Endothelial cell of umbilical vein (primary cell): ENCODE data around the gene TFDP2.

ENCODE experiments used
- EZH2 ChIP-seq: IDR thresholded peaks from 2 replicates; pipeline ENCODE4 v1.6.1; 2012; ENCODE audit warnings: borderline replicate concordance, low read depth, mild to moderate bottlenecking, moderate library complexity, low read length, inconsistent platforms; ENCODE audit not compliant: severe bottlenecking
- GATA2 ChIP-seq: IDR thresholded peaks from 2 replicates; pipeline ENCODE4 v1.7.0; 2011; ENCODE audit warnings: low read depth, mild to moderate bottlenecking, moderate library complexity, mixed read lengths, low read length; ENCODE audit not compliant: insufficient read length, insufficient read depth
- JUN ChIP-seq: IDR thresholded peaks from 2 replicates; pipeline ENCODE4 v1.6.1; 2011; ENCODE audit warnings: borderline replicate concordance, low read depth; ENCODE audit not compliant: insufficient read length, insufficient read depth
- MYC ChIP-seq: IDR thresholded peaks from one replicate; pipeline ENCODE4 v1.6.1; 2011; ENCODE audit warnings: mild to moderate bottlenecking, low read depth, low read length
- POLR2A ChIP-seq: IDR thresholded peaks from 2 replicates; pipeline ENCODE4 v1.6.1; 2012; ENCODE audit warnings: low read depth, mild to moderate bottlenecking, control low read depth, low read length
- POLR2AphosphoS5 ChIP-seq: IDR thresholded peaks from 2 replicates; pipeline ENCODE4 v1.6.1; 2012; ENCODE audit warnings: low read depth, mild to moderate bottlenecking, control low read depth, low read length, moderate library complexity; ENCODE audit not compliant: insufficient read depth
- TF ChIP-seq, protein P1 (sequence below), 2 donors: IDR thresholded peaks; 1 replicate in 1 of 2; 2 replicates in 1 of 2; pipeline ENCODE4 v1.5.1; 2011; ENCODE audit warnings: low read length in 2 of 2, mild to moderate bottlenecking in 2 of 2, moderate library complexity in 2 of 2, control low read depth in 1 of 2, inconsistent platforms in 1 of 2, low read depth in 1 of 2; ENCODE audit not compliant: insufficient read depth in 1 of 2; ENCODE audit errors: extremely low read depth in 1 of 2
- TF ChIP-seq, protein P2 (sequence below): IDR thresholded peaks from 2 replicates; pipeline ENCODE4 v1.6.1; 2011; ENCODE audit not compliant: insufficient read depth, insufficient read length

DNA sequence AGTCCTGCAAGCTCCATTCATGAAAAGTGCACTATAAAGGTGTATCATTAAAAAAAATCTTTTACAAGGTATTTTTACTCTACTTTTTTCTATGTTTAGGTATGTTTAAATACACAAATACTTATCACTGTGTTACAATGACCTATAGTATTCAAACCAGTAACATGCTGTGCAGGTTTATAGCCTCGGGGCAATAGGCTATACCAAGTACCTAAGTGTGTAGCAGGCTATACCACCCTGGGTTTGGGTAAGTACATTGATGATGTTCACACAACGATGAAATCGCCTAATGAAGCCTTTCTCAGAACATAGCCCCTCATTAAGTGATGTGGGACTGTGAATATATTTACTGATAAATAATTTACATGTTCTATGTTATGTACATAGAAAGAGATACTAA, 168.3 kb downstream of the TFDP2 start:
- TF ChIP-seq, protein P1, sequence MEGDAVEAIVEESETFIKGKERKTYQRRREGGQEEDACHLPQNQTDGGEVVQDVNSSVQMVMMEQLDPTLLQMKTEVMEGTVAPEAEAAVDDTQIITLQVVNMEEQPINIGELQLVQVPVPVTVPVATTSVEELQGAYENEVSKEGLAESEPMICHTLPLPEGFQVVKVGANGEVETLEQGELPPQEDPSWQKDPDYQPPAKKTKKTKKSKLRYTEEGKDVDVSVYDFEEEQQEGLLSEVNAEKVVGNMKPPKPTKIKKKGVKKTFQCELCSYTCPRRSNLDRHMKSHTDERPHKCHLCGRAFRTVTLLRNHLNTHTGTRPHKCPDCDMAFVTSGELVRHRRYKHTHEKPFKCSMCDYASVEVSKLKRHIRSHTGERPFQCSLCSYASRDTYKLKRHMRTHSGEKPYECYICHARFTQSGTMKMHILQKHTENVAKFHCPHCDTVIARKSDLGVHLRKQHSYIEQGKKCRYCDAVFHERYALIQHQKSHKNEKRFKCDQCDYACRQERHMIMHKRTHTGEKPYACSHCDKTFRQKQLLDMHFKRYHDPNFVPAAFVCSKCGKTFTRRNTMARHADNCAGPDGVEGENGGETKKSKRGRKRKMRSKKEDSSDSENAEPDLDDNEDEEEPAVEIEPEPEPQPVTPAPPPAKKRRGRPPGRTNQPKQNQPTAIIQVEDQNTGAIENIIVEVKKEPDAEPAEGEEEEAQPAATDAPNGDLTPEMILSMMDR (IDR thresholded peaks at IDR 0.05; ENCODE audit: extremely low read depth in 1 of 2, insufficient read depth in 1 of 2, low read depth in 1 of 2, low read length in 2 of 2), result no peak
- TF ChIP-seq, protein P2, sequence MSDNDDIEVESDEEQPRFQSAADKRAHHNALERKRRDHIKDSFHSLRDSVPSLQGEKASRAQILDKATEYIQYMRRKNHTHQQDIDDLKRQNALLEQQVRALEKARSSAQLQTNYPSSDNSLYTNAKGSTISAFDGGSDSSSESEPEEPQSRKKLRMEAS, result no peak
- TF ChIP-seq POLR2AphosphoS5, result no peak
- TF ChIP-seq POLR2A, result no peak
- TF ChIP-seq GATA2, result no peak
- TF ChIP-seq EZH2, result no peak
- TF ChIP-seq MYC, result no peak
- TF ChIP-seq JUN, result no peak
